ENCODE data around the gene IPO7.
"Not testable (repeated sequence)": the region's sequence is repeated elsewhere in the genome, so short reads cannot be mapped to it uniquely, and the experiment has no call there.

GRCh38 chr11:9360862-9361622, 23.4 kb upstream of the IPO7 start:
- not testable (repeated sequence) for TF ChIP-seq CTCF, POLR2AphosphoS5, POLR2A (IDR thresholded peaks at IDR 0.05)

Data from breast epithelium (tissue), 3 donors.